Lower leg skin (tissue), 3 donors: ENCODE measurements around the gene SLC40A1.

Experiments
- POLR2A ChIP-seq, 2 donors: fragments of 450-650 bp; IDR thresholded peaks; one replicate each; pipeline ENCODE4 v1.6.1; 2016 to 2017; ENCODE audit warnings: antibody characterized with exemption in 2 of 2, mild to moderate bottlenecking in 1 of 2, moderate library complexity in 1 of 2
- TF ChIP-seq, protein P1 (sequence below), 3 donors: fragments of 450-650 bp; IDR thresholded peaks; one replicate each; pipeline ENCODE4 v1.5.1; 2016; ENCODE audit warnings: antibody characterized with exemption in 3 of 3, mild to moderate bottlenecking in 3 of 3, moderate library complexity in 2 of 3

DNA sequence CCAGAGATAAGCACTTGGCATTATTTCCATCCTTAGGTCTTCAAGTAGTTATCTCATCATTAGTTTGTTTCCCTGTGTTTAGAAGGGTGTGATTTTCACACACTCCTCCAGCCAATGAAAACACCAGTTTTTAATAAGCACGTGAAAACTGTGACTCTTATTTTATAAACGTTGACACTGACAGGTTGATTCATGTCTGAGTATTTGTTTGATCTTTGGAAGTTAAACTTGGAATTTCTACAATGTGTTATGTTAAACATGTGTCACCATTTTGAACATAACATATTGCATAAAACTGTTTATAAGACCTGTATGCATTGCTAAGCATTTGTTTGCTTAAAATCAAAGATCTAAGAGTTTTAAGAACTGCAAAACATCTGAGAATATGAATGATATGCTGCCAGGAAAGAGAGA is 27.6 kb downstream of the SLC40A1 start:
- TF ChIP-seq POLR2A (IDR thresholded peaks at IDR 0.05), result no peak
- TF ChIP-seq, protein P1, sequence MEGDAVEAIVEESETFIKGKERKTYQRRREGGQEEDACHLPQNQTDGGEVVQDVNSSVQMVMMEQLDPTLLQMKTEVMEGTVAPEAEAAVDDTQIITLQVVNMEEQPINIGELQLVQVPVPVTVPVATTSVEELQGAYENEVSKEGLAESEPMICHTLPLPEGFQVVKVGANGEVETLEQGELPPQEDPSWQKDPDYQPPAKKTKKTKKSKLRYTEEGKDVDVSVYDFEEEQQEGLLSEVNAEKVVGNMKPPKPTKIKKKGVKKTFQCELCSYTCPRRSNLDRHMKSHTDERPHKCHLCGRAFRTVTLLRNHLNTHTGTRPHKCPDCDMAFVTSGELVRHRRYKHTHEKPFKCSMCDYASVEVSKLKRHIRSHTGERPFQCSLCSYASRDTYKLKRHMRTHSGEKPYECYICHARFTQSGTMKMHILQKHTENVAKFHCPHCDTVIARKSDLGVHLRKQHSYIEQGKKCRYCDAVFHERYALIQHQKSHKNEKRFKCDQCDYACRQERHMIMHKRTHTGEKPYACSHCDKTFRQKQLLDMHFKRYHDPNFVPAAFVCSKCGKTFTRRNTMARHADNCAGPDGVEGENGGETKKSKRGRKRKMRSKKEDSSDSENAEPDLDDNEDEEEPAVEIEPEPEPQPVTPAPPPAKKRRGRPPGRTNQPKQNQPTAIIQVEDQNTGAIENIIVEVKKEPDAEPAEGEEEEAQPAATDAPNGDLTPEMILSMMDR (IDR thresholded peaks at IDR 0.05), result no peak
